K562 (cell line): ENCODE measurements around the gene COG4. TPM values are rescaled to one million over a fixed set of nuclear protein-coding genes. Genes with fewer than 3 reads are reported as not detected.

ENCODE experiments used
- ATAC-seq: fragments of 200-7000 bp; cut with Tn5 transposase; 3 replicates; pipeline ENCODE4 v1.9.1; 2020; ENCODE audit warnings: moderate library complexity
- BruUV-seq: library from RNA; stranded (reverse); fragments of 400-500 nt; replicated peaks from 2 replicates; lab custom pipeline; 2021; lab: Mats Ljungman, UMichigan
- CTCF ChIA-PET: fragments of 300-600 bp; formaldehyde crosslinking; extraction: SDS; loops from one replicate; lab custom pipeline; 2021; ENCODE audit warnings: low intra/inter-chr PET ratio; lab: Yijun Ruan, JAX
- POLR2A ChIA-PET: fragments of 300-600, 350-650 bp; sonication (Branson Sonifier 250); formaldehyde crosslinking; extraction: SDS; loops from one replicate; lab custom pipeline; 2021; ENCODE audit warnings: antibody characterized with exemption, inconsistent platforms; lab: Yijun Ruan, JAX
- DNase-seq, 4 experiments: peaks; one replicate each; pipeline versions ENCODE4 v3.0.0 to v3.0.0-alpha.2; 2011 to 2018; ENCODE audit warnings: low spot score in 3 of 4, mixed read lengths in 3 of 4; ENCODE audit errors: extremely low read depth in 1 of 4
- FAIRE-seq: peaks from 2 replicates; lab custom pipeline; 2011; peaks lifted over from hg19 to GRCh38; lab: Jason Lieb, UNC
- H2AFZ ChIP-seq: 2 replicates; pipeline ENCODE4 v1.6.0; 2011; ENCODE audit warnings: low read depth, low read length, control low read depth, inconsistent platforms
- H3K27ac ChIP-seq: fragments of 200-600 bp; 3 replicates; pipeline ENCODE4 v1.8.0; 2011; ENCODE audit warnings: low read depth, mild to moderate bottlenecking, control low read depth, inconsistent platforms, low read length, moderate library complexity, mixed read lengths; ENCODE audit errors: extremely low read depth
- H3K27me3 ChIP-seq, 2 experiments: fragments of 300-600 bp in 1 of 2; 2 replicates in 1 of 2; 3 replicates in 1 of 2; pipeline versions ENCODE4 v1.6.0 to v1.8.0; 2011; ENCODE audit warnings: inconsistent platforms in 2 of 2, low read length in 2 of 2, mild to moderate bottlenecking in 1 of 2, mixed read lengths in 1 of 2, moderate library complexity in 1 of 2; ENCODE audit not compliant: control insufficient read depth in 2 of 2, insufficient read depth in 2 of 2
- H3K36me3 ChIP-seq: fragments of 300-600 bp; 3 replicates; pipeline ENCODE4 v1.8.0; 2011; ENCODE audit warnings: mild to moderate bottlenecking, low read length, inconsistent platforms; ENCODE audit not compliant: control insufficient read depth, insufficient read depth
- H3K4me1 ChIP-seq, 2 experiments: fragments of 200-600 bp in 1 of 2; replicated peaks in 1 of 2; 2 replicates in 1 of 2; 3 replicates in 1 of 2; pipeline versions ENCODE4 v1.5.1 to v1.8.0; 2011; ENCODE audit warnings: inconsistent platforms in 2 of 2, low read length in 2 of 2, mild to moderate bottlenecking in 1 of 2, mixed read lengths in 1 of 2, moderate library complexity in 1 of 2; ENCODE audit not compliant: control insufficient read depth in 2 of 2, insufficient read depth in 2 of 2
- H3K4me2 ChIP-seq: 2 replicates; pipeline ENCODE4 v1.6.1; 2011; ENCODE audit warnings: low read length, control low read depth, inconsistent platforms, mixed read lengths; ENCODE audit not compliant: insufficient read depth
- H3K4me3 ChIP-seq: fragments of 200-600 bp; sonication (generic), shearing (Covaris generic); 2 replicates; pipeline ENCODE4 v1.5.1; 2016; ENCODE audit warnings: control low read depth, inconsistent platforms
- H3K79me2 ChIP-seq: fragments of 200-600 bp; 3 replicates; pipeline ENCODE4 v1.8.0; 2011; ENCODE audit warnings: low read length, inconsistent platforms; ENCODE audit not compliant: control insufficient read depth, insufficient read depth
- H3K9ac ChIP-seq, 2 experiments: 2 replicates each; pipeline versions ENCODE4 v1.6.0 to v1.6.1; 2011; ENCODE audit warnings: low read depth in 2 of 2, low read length in 2 of 2, control low read depth in 1 of 2, inconsistent platforms in 1 of 2, mild to moderate bottlenecking in 1 of 2, mixed read lengths in 1 of 2; ENCODE audit not compliant: insufficient read depth in 1 of 2
- H3K9me1 ChIP-seq: one replicate; pipeline ENCODE4 v1.6.0; 2011; ENCODE audit warnings: inconsistent platforms, mild to moderate bottlenecking, low read length, moderate library complexity; ENCODE audit not compliant: control insufficient read depth, insufficient read depth
- H3K9me3 ChIP-seq: replicated peaks from 2 replicates; pipeline ENCODE4 v1.5.1; 2011; ENCODE audit warnings: low read depth, low read length, inconsistent platforms; ENCODE audit not compliant: control insufficient read depth, insufficient read depth
- H4K20me1 ChIP-seq: replicated peaks from 2 replicates; pipeline ENCODE4 v1.6.1; 2011; ENCODE audit warnings: low read length, inconsistent platforms, mixed read lengths; ENCODE audit not compliant: control insufficient read depth, insufficient read depth
- ADNP ChIP-seq: fragments of 200-800 bp; sonication (Bioruptor generic); IDR thresholded peaks from 2 replicates; pipeline ENCODE4 v1.6.1; 2016; ENCODE audit warnings: missing genetic modification characterization, missing compliant biosample characterization
- BRD9 ChIP-seq: fragments of 450-650 bp; IDR thresholded peaks from 2 replicates; pipeline ENCODE4 v1.6.1; 2018; ENCODE audit warnings: low read depth; ENCODE audit not compliant: partially characterized antibody
- CREM ChIP-seq: IDR thresholded peaks from 2 replicates; pipeline ENCODE4 v1.6.1; 2014; ENCODE audit warnings: antibody characterized with exemption, low read depth
- FOSL1 ChIP-seq: fragments of 200-800 bp; sonication (Bioruptor generic); conservative IDR thresholded peaks from 2 replicates; pipeline ENCODE4 v1.6.1; 2016; ENCODE audit warnings: missing genetic modification characterization, missing compliant biosample characterization
- ILF3 ChIP-seq: fragments of 450-650 bp; IDR thresholded peaks from 2 replicates; pipeline ENCODE4 v1.6.1; 2018; ENCODE audit warnings: antibody characterized with exemption, mild to moderate bottlenecking, moderate library complexity, borderline replicate concordance
- LARP7 ChIP-seq: fragments of 450-650 bp; IDR thresholded peaks from 2 replicates; pipeline ENCODE4 v1.6.1; 2016
- MCM7 ChIP-seq, 2 experiments: fragments of 450-650 bp; IDR thresholded peaks; 2 replicates each; pipeline ENCODE4 v1.6.1; 2016 to 2018
- NKRF ChIP-seq: fragments of 450-650 bp; IDR thresholded peaks from 2 replicates; pipeline ENCODE4 v1.6.1; 2016; ENCODE audit warnings: borderline replicate concordance
- RAD21 ChIP-seq, 2 experiments: fragments of 250-450 bp in 1 of 2; fragments of 450-650 bp in 1 of 2; sonication (Bioruptor Pico) in 1 of 2; formaldehyde crosslinking in 1 of 2; IDR thresholded peaks in 1 of 2; conservative IDR thresholded peaks in 1 of 2; 2 replicates each; pipeline versions ENCODE4 v1.4.0 to v1.8.0; 2020 to 2022; ENCODE audit warnings: mild to moderate bottlenecking in 2 of 2, moderate library complexity in 1 of 2
- RB1 ChIP-seq: fragments of 450-650 bp; IDR thresholded peaks from 2 replicates; pipeline ENCODE4 v1.6.1; 2017; ENCODE audit warnings: low read depth, mild to moderate bottlenecking
- SPI1 ChIP-seq: IDR thresholded peaks from 2 replicates; pipeline ENCODE4 v1.6.1; 2011; ENCODE audit warnings: low read depth, low read length, control low read depth, borderline replicate concordance
- WGBS: fragments of 100-300 bp; shearing (Covaris generic); methylation state at CpG from one replicate; pipeline ENCODE4 v1.1.6; 2016; ENCODE audit warnings: low coverage, mixed read lengths; ENCODE audit not compliant: insufficient coverage; ENCODE audit errors: missing lambda C conversion rate; 5-methylcytosine and 5-hydroxymethylcytosine counted together
- in situ Hi-C: fragments of 300-500 bp; cut with MboI; formaldehyde crosslinking; loops from 4 replicates; pipeline ENCODE4 v1.15.0; 2018; ENCODE audit warnings: inconsistent platforms, mixed read lengths
- intact Hi-C: fragments of 100-400 bp; cut with micrococcal nuclease; formaldehyde crosslinking; loops from 2 replicates; pipeline ENCODE4 v1.14.2; 2022
- polyA plus RNA-seq, 8 experiments: library from polyadenylated mRNA; depleted of rRNA in 4 of 8; stranded (reverse) in 5 of 8; unstranded in 3 of 8; fragments of >200 nt; fragmentation: Nextera tagmentation in 2 of 8; fragmentation: Illumina TruSeq in 1 of 8; extraction: Ambion mirVana in 2 of 8; extraction: Trizol in 1 of 8; gene quantifications; 2 replicates each; pipeline versions ENCODE4 v1.2.1 to v1.2.3, GENCODE V29; 2011 to 2014; ENCODE audit warnings: inconsistent platforms in 1 of 8, missing spikeins in 1 of 8
- total RNA-seq, 7 experiments: library from RNA; depleted of rRNA in 6 of 7; stranded (reverse); fragments of >200 nt in 6 of 7; fragmentation: Illumina TruSeq in 2 of 7; extraction: Trizol in 2 of 7; gene quantifications; 2 replicates each; pipeline versions ENCODE4 v1.2.1 to v1.2.3, GENCODE V29; 2011 to 2021; ENCODE audit warnings: low replicate concordance in 1 of 7
- TF ChIP-seq, protein P1 (sequence below): IDR thresholded peaks from 2 replicates; pipeline ENCODE4 v1.6.1; 2012; ENCODE audit warnings: low read depth, low read length, improper control_type of control experiment, borderline replicate concordance
- TF ChIP-seq, protein P2 (sequence below): sonication (generic); formaldehyde crosslinking; IDR thresholded peaks from 2 replicates; pipeline ENCODE4 v1.8.0; 2022; ENCODE audit warnings: mild to moderate bottlenecking, missing genetic modification reagents, borderline replicate concordance

Gene COG4
- total and polyA plus RNA-seq, 9 of the 15 experiments (the other 6 are each of a cell fraction or from before 2014, with no cell fraction given): 13.7 to 73.9 (median 44.2) TPM

GRCh38 chr16:70529051-70529777 is 5.9 kb upstream of the COG4 start (continued):
- TF ChIP-seq CREM: no peak
- 0 out of 2 replicates have a peak, but pooled peaks have one; percentile 21 for TF ChIP-seq FOSL1 (tag)
- TF ChIP-seq RAD21 (CRISPR knock-in tag; conservative IDR thresholded peaks at IDR 0.05 in 1 of 2, IDR thresholded peaks at IDR 0.05 in 1 of 2): 0 out of 4 replicates have a peak, but pooled peaks of 1 of the 2 experiments have one; percentile 7
- no peak for TF ChIP-seq ILF3
- TF ChIP-seq, protein P1, sequence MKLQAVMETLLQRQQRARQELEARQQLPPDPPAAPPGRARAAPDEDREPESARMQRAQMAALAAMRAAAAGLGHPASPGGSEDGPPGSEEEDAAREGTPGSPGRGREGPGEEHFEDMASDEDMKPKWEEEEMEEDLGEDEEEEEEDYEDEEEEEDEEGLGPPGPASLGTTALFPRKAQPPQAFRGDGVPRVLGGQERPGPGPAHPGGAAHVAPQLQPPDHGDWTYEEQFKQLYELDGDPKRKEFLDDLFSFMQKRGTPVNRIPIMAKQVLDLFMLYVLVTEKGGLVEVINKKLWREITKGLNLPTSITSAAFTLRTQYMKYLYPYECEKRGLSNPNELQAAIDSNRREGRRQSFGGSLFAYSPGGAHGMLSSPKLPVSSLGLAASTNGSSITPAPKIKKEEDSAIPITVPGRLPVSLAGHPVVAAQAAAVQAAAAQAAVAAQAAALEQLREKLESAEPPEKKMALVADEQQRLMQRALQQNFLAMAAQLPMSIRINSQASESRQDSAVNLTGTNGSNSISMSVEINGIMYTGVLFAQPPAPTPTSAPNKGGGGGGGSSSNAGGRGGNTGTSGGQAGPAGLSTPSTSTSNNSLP: peak; percentile 97
- TF ChIP-seq, all 486 proteins: peak for 5

DNA sequence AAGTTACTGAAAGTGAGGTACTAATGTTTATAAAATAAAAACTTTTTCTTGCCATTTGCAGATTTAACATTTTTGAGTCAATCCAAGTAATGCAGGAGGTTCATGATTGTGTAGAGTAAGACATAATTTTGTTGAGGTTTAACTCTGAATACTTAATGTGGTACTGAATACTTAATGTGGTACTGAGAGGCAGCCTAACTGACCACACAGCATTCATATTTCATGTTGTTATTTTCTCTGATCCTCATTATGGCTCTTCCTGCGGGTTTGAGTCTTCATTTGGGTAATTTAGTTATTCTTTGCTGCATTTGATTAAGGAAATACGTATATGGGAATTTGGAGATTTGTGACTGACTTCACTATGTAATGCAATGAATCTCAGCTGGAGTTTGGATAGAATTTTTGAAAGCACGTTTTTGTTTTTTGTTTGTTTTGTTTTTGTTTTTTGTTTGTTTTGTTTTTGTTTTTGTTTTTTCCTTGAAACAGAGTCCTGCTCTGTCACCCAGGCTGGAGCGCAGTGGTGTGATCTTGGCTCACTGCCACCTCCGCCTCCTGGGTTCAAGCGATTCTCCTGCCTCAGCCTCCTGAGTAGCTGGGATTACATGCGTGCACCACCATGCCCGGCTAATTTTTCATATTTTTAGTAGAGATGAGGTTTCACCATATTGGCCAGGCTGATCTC is 4.1 kb upstream of the COG4 start:
- H2AFZ ChIP-seq: no peak overlapping the region
- no peaks in the 10 kb centered on the region for H3K9me3 ChIP-seq
- no peak overlapping the region; the same call in 2 of the 3 replicates for H3K27ac ChIP-seq
- H3K27me3 ChIP-seq: no peaks in the 10 kb centered on the region
- ChIA-PET POLR2A (interaction anchor here (1.0 kb wide), 1 partner anchor 26 kb away, joined by 4 read pairs; no protein-coding TSS in a partner anchor), CTCF (interaction anchor here (0.6 kb wide), 1 partner anchor 125 kb away, joined by 5 read pairs; no protein-coding TSS in a partner anchor)
- peaks cover 71% of the 10 kb centered on the region for H3K36me3 ChIP-seq
- ATAC-seq (no peak), DNase-seq (no peak), FAIRE-seq (no peak)
- H3K79me2 ChIP-seq: peaks cover 97% of the 10 kb centered on the region
- 51% methylated on average over 8 of the region's 8 CpGs for WGBS
- in situ Hi-C loops (no loop called here), intact Hi-C loops (loop anchor here (10.0 kb wide), 2 partner anchors 127 to 243 kb away; partner anchors contain the start of gene AARS1)
- peak overlapping the region; percentile 75; the same call in 1 of the 2 replicates for H3K4me3 ChIP-seq
- H4K20me1 ChIP-seq: peaks cover 38% of the 10 kb centered on the region
- H3K9ac ChIP-seq: peak overlapping the region in 1 of 2 experiments; percentile 90; a peak in 3 of 4 replicates
- H3K4me1 ChIP-seq: peaks cover 2 to 6% of the 10 kb centered on the region in 2 experiments; a peak in 4 of 5 replicates
- BruUV-seq: no TSS peak
- peak overlapping the region; percentile 89 for H3K4me2 ChIP-seq
- H3K9me1 ChIP-seq: no peaks in the 10 kb centered on the region
- TF ChIP-seq LARP7 (0 out of 2 replicates have a peak, but pooled peaks have one; percentile 27), ADNP (no peak), SPI1 (no peak), BRD9 (no peak), MCM7 (IDR thresholded peaks at IDR 0.05) (no peak), RB1 (no peak), NKRF (0 out of 2 replicates have a peak, but pooled peaks have one; percentile 33)
- TF ChIP-seq, protein P2, sequence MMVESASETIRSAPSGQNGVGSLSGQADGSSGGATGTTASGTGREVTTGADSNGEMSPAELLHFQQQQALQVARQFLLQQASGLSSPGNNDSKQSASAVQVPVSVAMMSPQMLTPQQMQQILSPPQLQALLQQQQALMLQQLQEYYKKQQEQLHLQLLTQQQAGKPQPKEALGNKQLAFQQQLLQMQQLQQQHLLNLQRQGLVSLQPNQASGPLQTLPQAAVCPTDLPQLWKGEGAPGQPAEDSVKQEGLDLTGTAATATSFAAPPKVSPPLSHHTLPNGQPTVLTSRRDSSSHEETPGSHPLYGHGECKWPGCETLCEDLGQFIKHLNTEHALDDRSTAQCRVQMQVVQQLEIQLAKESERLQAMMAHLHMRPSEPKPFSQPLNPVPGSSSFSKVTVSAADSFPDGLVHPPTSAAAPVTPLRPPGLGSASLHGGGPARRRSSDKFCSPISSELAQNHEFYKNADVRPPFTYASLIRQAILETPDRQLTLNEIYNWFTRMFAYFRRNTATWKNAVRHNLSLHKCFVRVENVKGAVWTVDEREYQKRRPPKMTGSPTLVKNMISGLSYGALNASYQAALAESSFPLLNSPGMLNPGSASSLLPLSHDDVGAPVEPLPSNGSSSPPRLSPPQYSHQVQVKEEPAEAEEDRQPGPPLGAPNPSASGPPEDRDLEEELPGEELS: no peak
